ENCODE measurements around the gene CELF2. TPM values are rescaled to one million over a fixed set of nuclear protein-coding genes. Genes with fewer than 3 reads are reported as not detected.
A peak's percentile ranks its signal among the peaks of the same experiment; 100 is the strongest.

The CELF2 gene
- total RNA-seq, 1 donor from 2014 or later = 110 TPM

DNA sequence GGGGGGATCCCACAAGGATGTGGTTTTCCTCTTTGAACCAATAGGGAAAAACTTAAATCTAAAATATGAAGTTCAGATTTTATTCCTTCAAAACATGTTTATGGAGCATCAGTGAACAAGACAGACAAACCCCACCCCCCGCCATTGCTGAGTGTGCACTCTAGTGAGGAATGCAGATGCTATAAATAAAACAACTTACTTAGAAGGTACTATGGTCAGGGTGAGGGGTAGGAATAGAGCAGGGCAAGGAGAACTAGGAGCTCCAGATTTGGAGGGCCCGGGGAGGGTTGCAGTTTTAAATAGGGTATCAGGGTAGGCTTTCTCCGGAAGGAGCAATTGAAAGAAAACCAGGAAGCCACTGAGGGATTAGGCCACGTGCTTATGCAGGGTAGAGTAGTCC lies 47.9 kb downstream of the CELF2 start:
- no peaks in the 10 kb centered on the region for H3K27me3 ChIP-seq
- H3K36me3 ChIP-seq = no peaks in the 10 kb centered on the region
- no peak overlapping the region for H3K4me3 ChIP-seq
- no peak for ATAC-seq
- H3K4me1 ChIP-seq = peaks cover 13% of the 10 kb centered on the region
- H3K27ac ChIP-seq = no peak overlapping the region
- no peak for TF ChIP-seq CTCF (IDR thresholded peaks at IDR 0.05)
- DNase-seq = no peak
- no peaks in the 10 kb centered on the region for H3K9me3 ChIP-seq
- intact Hi-C loops (cut with DNase I) = no loop called here

GRCh38 chr10:11066520-11066919 lies 48.8 kb downstream of the CELF2 start:
- Histone ChIP-seq H3K27me3 (no peaks in the 10 kb centered on the region), H3K27ac (no peak overlapping the region), H3K36me3 (no peaks in the 10 kb centered on the region), H3K4me1 (peaks cover 13% of the 10 kb centered on the region), H3K4me3 (no peak overlapping the region), H3K9me3 (no peaks in the 10 kb centered on the region)
- TF ChIP-seq CTCF (IDR thresholded peaks at IDR 0.05) = no peak
- peak; percentile 28 for ATAC-seq
- DNase-seq = no peak
- intact Hi-C loops (cut with DNase I) = no loop called here

DNA sequence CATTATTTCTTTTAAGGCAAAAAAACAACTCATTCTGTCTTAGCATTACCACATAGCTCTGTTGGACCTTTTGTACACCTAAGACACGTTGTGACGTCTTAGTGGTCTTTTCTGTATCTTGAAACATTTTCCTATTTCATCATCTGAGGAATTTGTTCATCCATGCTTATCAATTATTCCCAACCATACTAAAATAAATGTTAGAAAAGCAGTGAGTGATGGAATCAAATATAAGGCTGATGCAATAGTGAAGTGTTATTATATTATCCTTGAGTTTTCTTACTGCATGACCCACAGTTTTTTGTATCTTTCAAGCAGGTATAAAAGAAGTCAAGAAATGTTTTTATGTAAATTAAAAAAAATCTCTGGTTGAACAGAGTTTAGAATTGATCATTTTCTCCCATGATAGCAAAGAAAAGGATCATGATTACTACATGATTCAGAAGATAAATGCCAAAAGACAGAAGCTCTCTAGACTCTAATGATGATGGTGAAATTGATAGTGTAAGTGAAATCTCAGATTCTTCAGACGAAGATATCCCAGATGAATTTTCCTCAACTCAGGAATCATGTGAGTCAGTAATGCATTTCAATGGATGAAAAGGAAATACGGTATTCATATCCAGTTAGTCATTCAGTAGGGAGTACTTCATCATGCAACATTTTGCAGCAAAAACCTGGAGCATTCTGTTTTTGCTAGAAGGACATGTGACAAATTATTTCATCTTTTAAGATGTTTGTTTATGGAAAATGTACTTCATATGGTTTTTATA lies 51.4 kb downstream of the CELF2 start:
- no peak overlapping the region for H3K4me3 ChIP-seq
- no peak for TF ChIP-seq CTCF (IDR thresholded peaks at IDR 0.05)
- no peak overlapping the region for H3K27ac ChIP-seq
- intact Hi-C loops (cut with DNase I) = no loop called here
- H3K9me3 ChIP-seq = no peaks in the 10 kb centered on the region
- no peaks in the 10 kb centered on the region for H3K27me3 ChIP-seq
- no peaks in the 10 kb centered on the region for H3K36me3 ChIP-seq
- ATAC-seq (no peak), DNase-seq (no peak)
- peaks cover 19% of the 10 kb centered on the region for H3K4me1 ChIP-seq

DNA sequence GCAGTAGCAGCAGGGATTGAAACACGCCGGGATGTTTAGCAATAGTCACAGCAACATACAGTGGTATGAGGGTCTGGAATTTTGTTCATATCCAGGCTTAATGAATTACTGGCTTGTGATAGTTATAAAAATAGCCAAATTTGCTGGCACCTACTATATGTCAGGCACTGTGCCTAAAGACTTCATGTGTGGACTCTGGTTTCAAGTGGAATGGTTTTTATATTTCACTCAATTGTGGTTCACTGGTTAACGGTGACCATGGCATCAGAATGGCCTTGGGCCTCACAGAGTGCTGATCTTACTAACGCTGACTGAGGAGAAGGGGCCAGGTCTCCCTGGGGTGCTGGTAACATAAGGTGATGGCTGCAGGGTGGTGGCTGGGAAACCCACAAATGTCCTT lies 55.7 kb downstream of the CELF2 start:
- ATAC-seq = no peak
- Histone ChIP-seq H3K36me3 (no peaks in the 10 kb centered on the region), H3K9me3 (no peaks in the 10 kb centered on the region), H3K27me3 (no peaks in the 10 kb centered on the region), H3K4me1 (peaks cover 12% of the 10 kb centered on the region), H3K27ac (no peak overlapping the region), H3K4me3 (no peak overlapping the region)
- no peak for TF ChIP-seq CTCF (IDR thresholded peaks at IDR 0.05)
- DNase-seq = no peak
- intact Hi-C loops (cut with DNase I) = no loop called here

GRCh38 chr10:11074536-11075267 lies 57.0 kb downstream of the CELF2 start:
- no peak for DNase-seq
- no peak overlapping the region for H3K27ac ChIP-seq
- TF ChIP-seq CTCF (IDR thresholded peaks at IDR 0.05) = no peak
- H3K9me3 ChIP-seq = no peaks in the 10 kb centered on the region
- H3K4me1 ChIP-seq = peaks cover 12% of the 10 kb centered on the region
- H3K27me3 ChIP-seq = no peaks in the 10 kb centered on the region
- intact Hi-C loops (cut with DNase I) = no loop called here
- H3K36me3 ChIP-seq = no peaks in the 10 kb centered on the region
- no peak for ATAC-seq
- no peak overlapping the region for H3K4me3 ChIP-seq
